Common myeloid progenitor, CD34-positive (primary cell): ENCODE results near the gene SLC6A8.
"Not testable (repeated sequence)": the region's sequence is repeated elsewhere in the genome, so short reads cannot be mapped to it uniquely, and the experiment has no call there.

Experiments
- CTCF ChIA-PET: fragments of 350-600 bp; sonication (Branson Sonifier 250); formaldehyde crosslinking; loops from one replicate; lab custom pipeline; 2021; ENCODE audit warnings: antibody characterized with exemption; lab: Charles Lee
- POLR2A ChIA-PET: fragments of 350-600 bp; sonication (Branson Sonifier 250); formaldehyde crosslinking; loops from one replicate; lab custom pipeline; 2021; ENCODE audit warnings: antibody characterized with exemption; lab: Charles Lee
- DNase-seq, 3 donors: peaks; one replicate each; pipeline versions ENCODE4 v3.0.0 to v3.0.0-alpha.2; 2013
- H3K27ac ChIP-seq, 2 experiments: 1 replicate in 1 of 2; 2 replicates in 1 of 2; pipeline ENCODE4 v1.7.0; 2013; ENCODE audit warnings: inconsistent platforms in 2 of 2, low read length in 2 of 2, mild to moderate bottlenecking in 2 of 2, low read depth in 1 of 2, moderate library complexity in 1 of 2; ENCODE audit not compliant: severe bottlenecking in 2 of 2, insufficient read depth in 1 of 2, poor library complexity in 1 of 2
- H3K27me3 ChIP-seq, 5 experiments: replicated peaks in 2 of 5; 1 replicate in 3 of 5; 2 replicates in 2 of 5; pipeline versions ENCODE4 v1.6.1 to v1.7.0; 2013; ENCODE audit warnings: low read length in 4 of 5, mild to moderate bottlenecking in 2 of 5, moderate library complexity in 2 of 5, inconsistent platforms in 1 of 5; ENCODE audit not compliant: insufficient read depth in 5 of 5, control insufficient read depth in 4 of 5
- H3K36me3 ChIP-seq, 4 experiments: 1 replicate in 2 of 4; 2 replicates in 2 of 4; pipeline versions ENCODE4 v1.6.1 to v1.7.0; 2013; ENCODE audit warnings: low read length in 3 of 4, control low read depth in 1 of 4, mild to moderate bottlenecking in 1 of 4; ENCODE audit not compliant: control insufficient read depth in 4 of 4, insufficient read depth in 4 of 4
- H3K4me1 ChIP-seq, 4 experiments: 1 replicate in 3 of 4; 2 replicates in 1 of 4; pipeline versions ENCODE4 v1.6.1 to v1.7.1; 2013; ENCODE audit warnings: low read length in 3 of 4, mild to moderate bottlenecking in 3 of 4, control low read depth in 1 of 4, inconsistent platforms in 1 of 4, moderate library complexity in 1 of 4; ENCODE audit not compliant: control insufficient read depth in 4 of 4, insufficient read depth in 4 of 4; ENCODE audit errors: control extremely low read depth in 1 of 4
- H3K4me3 ChIP-seq, 7 experiments: 1 replicate in 4 of 7; 2 replicates in 3 of 7; pipeline versions ENCODE4 v1.5.1 to v1.7.0; 2013; ENCODE audit warnings: mild to moderate bottlenecking in 7 of 7, low read length in 6 of 7, moderate library complexity in 6 of 7, inconsistent platforms in 2 of 7, low read depth in 2 of 7, control low read depth in 1 of 7; ENCODE audit not compliant: insufficient read depth in 4 of 7, control insufficient read depth in 1 of 7; ENCODE audit errors: extremely low read depth in 1 of 7
- H3K9me3 ChIP-seq, 5 experiments: 1 replicate in 4 of 5; 2 replicates in 1 of 5; pipeline versions ENCODE4 v1.6.1 to v1.7.1; 2013; ENCODE audit warnings: low read length in 4 of 5, mild to moderate bottlenecking in 2 of 5, inconsistent platforms in 1 of 5, low read depth in 1 of 5, moderate library complexity in 1 of 5; ENCODE audit not compliant: control insufficient read depth in 4 of 5, insufficient read depth in 2 of 5; ENCODE audit errors: control extremely low read depth in 1 of 5
- WGBS: methylation state at CpG from one replicate; pipeline ENCODE4 v1.1.5; 2013; ENCODE audit not compliant: insufficient coverage; 5-methylcytosine and 5-hydroxymethylcytosine counted together

Gene SLC6A8

GRCh38 chrX:153703036-153703370 is 15.3 kb downstream of the SLC6A8 start:
- CTCF ChIA-PET: interaction anchor here (1.6 kb wide), 1 partner anchor 9 kb away, joined by 3 read pairs; no protein-coding TSS in a partner anchor

GRCh38 chrX:153704021-153704526 is 16.3 kb downstream of the SLC6A8 start:
- Histone ChIP-seq H3K36me3 (peaks cover 0 to 59% (median 11%) of the 10 kb centered on the region in 4 experiments), H3K27me3 (peaks cover 0 to 22% (median 0%) of the 10 kb centered on the region in 5 experiments), H3K4me1 (peaks cover 0 to 4% (median 2%) of the 10 kb centered on the region in 4 experiments), H3K4me3 (no peak overlapping the region), H3K9me3 (no peaks in the 10 kb centered on the region), H3K27ac (no peak overlapping the region)
- 89% methylated on average over 13 of the region's 18 CpGs for WGBS
- DNase-seq: no peak
- POLR2A ChIA-PET: no interaction called here
- CTCF ChIA-PET: interaction anchor here (0.8 to 1.6 kb wide), 2 partner anchors 8 to 19 kb away, joined by 3 to 4 read pairs; no protein-coding TSS in a partner anchor

More at GRCh38 chrX:153703036-153703370, 15.3 kb downstream of the SLC6A8 start:
- Histone ChIP-seq H3K36me3 (peaks cover 0 to 64% (median 11%) of the 10 kb centered on the region in 4 experiments), H3K27ac (no peak overlapping the region), H3K9me3 (no peaks in the 10 kb centered on the region), H3K27me3 (peaks cover 0 to 19% (median 0%) of the 10 kb centered on the region in 5 experiments), H3K4me1 (no peaks in the 10 kb centered on the region), H3K4me3 (no peak overlapping the region)
- no peak for DNase-seq
- 95% methylated on average over 15 of the region's 16 CpGs for WGBS
- POLR2A ChIA-PET: no interaction called here

GRCh38 chrX:153704631-153705402 is 17.1 kb downstream of the SLC6A8 start:
- DNase-seq, H3K27ac ChIP-seq, H3K4me3 ChIP-seq, POLR2A ChIA-PET, H3K9me3 ChIP-seq, H3K4me1 ChIP-seq: not testable (repeated sequence)
- Histone ChIP-seq H3K27me3 (peaks cover 0 to 22% (median 0%) of the 10 kb centered on the region in 5 experiments), H3K36me3 (peaks cover 0 to 63% (median 12%) of the 10 kb centered on the region in 4 experiments)
- WGBS: 73% methylated on average over 6 of the region's 12 CpGs
- CTCF ChIA-PET: interaction anchor here (0.8 kb wide), 1 partner anchor 20 kb away, joined by 4 read pairs; no protein-coding TSS in a partner anchor

DNA sequence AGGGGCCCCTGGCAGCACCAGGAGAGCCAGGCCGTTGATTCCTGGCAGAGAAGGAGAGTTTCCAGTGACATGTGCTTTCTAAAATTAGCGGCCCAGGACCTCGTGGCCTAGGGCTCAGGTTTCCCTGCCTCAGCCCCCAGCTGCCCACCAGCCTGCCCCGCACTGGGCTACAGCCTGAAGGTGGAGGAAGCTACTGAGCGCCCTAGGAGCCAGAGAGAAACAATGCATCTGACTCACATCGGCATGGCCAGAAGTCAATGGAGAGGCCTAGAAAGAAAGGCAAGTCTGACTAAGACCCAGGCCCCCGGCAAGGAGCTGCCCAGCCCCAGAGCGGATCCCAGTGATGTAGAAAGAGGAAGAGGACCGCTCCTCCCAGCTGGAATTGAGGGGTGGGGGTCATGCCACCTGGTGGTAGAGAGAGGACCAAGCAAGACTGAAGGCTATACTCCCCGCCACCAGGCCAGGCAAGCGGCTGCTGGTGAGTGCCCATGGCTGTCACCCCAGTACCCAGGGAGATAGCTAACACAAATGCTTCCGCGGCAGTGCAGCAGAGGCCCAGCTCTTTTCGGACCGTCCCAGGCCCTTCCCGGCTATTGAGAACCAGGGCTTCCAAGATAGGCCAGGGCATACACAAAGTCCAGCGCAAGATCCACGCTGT is 17.8 kb downstream of the SLC6A8 start:
- peaks cover 0 to 26% (median 0%) of the 10 kb centered on the region in 5 experiments for H3K27me3 ChIP-seq
- CTCF ChIA-PET: interaction anchor here (0.6 kb wide), 1 partner anchor 38 kb away, joined by 3 read pairs; no protein-coding TSS in a partner anchor
- H3K27ac ChIP-seq, H3K4me1 ChIP-seq, POLR2A ChIA-PET, DNase-seq, H3K9me3 ChIP-seq, H3K4me3 ChIP-seq: not testable (repeated sequence)
- WGBS: 90% methylated on average over 17 of the region's 18 CpGs
- H3K36me3 ChIP-seq: peaks cover 0 to 67% (median 13%) of the 10 kb centered on the region in 4 experiments

- ChIA-PET CTCF (interaction anchor here (1.2 to 1.9 kb wide), 3 partner anchors 12 to 153 kb away, joined by 4 to 6 read pairs (median 4); no protein-coding TSS in a partner anchor), POLR2A (no interaction called here)
- DNase-seq: no peak
- Histone ChIP-seq H3K27me3 (peaks cover 0 to 27% (median 0%) of the 10 kb centered on the region in 5 experiments), H3K4me3 (no peak overlapping the region), H3K4me1 (peaks cover 0 to 4% (median 2%) of the 10 kb centered on the region in 4 experiments), H3K27ac (no peak overlapping the region), H3K36me3 (peaks cover 0 to 59% (median 13%) of the 10 kb centered on the region in 4 experiments), H3K9me3 (no peaks in the 10 kb centered on the region)
- WGBS: 83% methylated on average over 5 of the region's 9 CpGs
Observed at GRCh38 chrX:153706799-153707198, 19.1 kb downstream of the SLC6A8 start.

GRCh38 chrX:153707406-153707805 is 19.7 kb downstream of the SLC6A8 start:
- Histone ChIP-seq H3K4me3 (no peak overlapping the region), H3K27me3 (peaks cover 0 to 26% (median 0%) of the 10 kb centered on the region in 5 experiments), H3K36me3 (peaks cover 0 to 57% (median 9%) of the 10 kb centered on the region in 4 experiments), H3K9me3 (no peaks in the 10 kb centered on the region), H3K4me1 (peaks cover 0 to 4% (median 2%) of the 10 kb centered on the region in 4 experiments), H3K27ac (no peak overlapping the region)
- DNase-seq: no peak
- POLR2A ChIA-PET: no interaction called here
- CTCF ChIA-PET: interaction anchor here (1.2 to 1.9 kb wide), 5 partner anchors 12 to 168 kb away, joined by 4 to 8 read pairs (median 6); no protein-coding TSS in a partner anchor
- WGBS: 95% methylated on average over 4 of the region's 6 CpGs
